ENCODE results near the gene CLDN2. TPM values are rescaled to one million over a fixed set of nuclear protein-coding genes. Genes with fewer than 3 reads are reported as not detected.

CLDN2 gene
- total RNA-seq, 4 donors from 2014 or later: 1.4 TPM; not detected in 3

DNA sequence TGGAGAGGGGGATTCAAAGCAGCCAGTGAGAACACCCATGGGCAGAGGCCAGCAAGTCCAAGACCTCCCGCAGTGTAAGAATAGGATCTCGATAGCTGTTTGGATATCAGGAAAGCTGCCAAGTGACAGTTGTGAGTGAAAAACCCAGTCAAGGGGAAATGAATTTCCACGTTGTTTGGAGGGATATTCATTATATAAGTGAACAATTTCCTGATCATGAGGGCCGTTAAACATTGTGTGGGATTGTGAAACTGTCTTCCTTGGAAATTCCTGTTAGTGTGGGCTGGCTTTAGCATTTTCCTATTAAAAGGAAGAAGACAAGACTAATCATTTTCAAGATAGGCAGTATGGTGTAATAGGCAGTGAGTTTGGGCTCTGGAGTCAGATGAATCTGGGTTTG lies 15.0 kb downstream of the CLDN2 start:
- Histone ChIP-seq H3K4me3 (no peak overlapping the region), H3K4me1 (no peaks in the 10 kb centered on the region), H3K27ac (no peak overlapping the region), H3K9me3 (no peaks in the 10 kb centered on the region), H3K27me3 (no peaks in the 10 kb centered on the region), H3K36me3 (no peaks in the 10 kb centered on the region)
- no peak for TF ChIP-seq POLR2A (IDR thresholded peaks at IDR 0.05)
- TF ChIP-seq, protein P1, sequence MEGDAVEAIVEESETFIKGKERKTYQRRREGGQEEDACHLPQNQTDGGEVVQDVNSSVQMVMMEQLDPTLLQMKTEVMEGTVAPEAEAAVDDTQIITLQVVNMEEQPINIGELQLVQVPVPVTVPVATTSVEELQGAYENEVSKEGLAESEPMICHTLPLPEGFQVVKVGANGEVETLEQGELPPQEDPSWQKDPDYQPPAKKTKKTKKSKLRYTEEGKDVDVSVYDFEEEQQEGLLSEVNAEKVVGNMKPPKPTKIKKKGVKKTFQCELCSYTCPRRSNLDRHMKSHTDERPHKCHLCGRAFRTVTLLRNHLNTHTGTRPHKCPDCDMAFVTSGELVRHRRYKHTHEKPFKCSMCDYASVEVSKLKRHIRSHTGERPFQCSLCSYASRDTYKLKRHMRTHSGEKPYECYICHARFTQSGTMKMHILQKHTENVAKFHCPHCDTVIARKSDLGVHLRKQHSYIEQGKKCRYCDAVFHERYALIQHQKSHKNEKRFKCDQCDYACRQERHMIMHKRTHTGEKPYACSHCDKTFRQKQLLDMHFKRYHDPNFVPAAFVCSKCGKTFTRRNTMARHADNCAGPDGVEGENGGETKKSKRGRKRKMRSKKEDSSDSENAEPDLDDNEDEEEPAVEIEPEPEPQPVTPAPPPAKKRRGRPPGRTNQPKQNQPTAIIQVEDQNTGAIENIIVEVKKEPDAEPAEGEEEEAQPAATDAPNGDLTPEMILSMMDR (IDR thresholded peaks at IDR 0.05): no peak
- DNase-seq: no peak
- intact Hi-C loops (cut with DNase I; ENCODE audit: low total_unique reads): no loop called here

DNA sequence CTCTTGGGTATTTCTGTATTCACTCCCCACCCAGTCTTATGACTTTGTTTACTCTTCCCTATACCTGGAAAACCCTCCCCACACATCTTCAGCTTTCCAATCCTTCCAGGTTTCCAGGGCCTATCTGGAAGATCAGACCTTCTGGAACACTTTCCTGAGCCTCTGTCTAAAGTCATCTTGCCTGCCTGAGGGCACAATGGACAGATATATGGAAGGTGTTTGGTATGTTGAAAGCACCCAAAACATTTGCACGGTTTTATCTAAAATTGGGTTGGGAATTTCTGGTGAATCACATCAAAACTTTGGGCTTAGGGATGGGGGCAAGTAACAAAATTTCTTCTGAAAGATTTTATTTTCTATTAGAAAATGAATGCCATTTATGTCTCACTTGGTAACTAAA lies 16.0 kb downstream of the CLDN2 start:
- no peaks in the 10 kb centered on the region for H3K36me3 ChIP-seq
- H3K4me3 ChIP-seq: no peak overlapping the region
- no peaks in the 10 kb centered on the region for H3K9me3 ChIP-seq
- no peaks in the 10 kb centered on the region for H3K27me3 ChIP-seq
- no peaks in the 10 kb centered on the region for H3K4me1 ChIP-seq
- DNase-seq: no peak
- no peak for TF ChIP-seq POLR2A (IDR thresholded peaks at IDR 0.05)
- TF ChIP-seq, protein P1 (IDR thresholded peaks at IDR 0.05): no peak
- H3K27ac ChIP-seq: no peak overlapping the region
- intact Hi-C loops (cut with DNase I; ENCODE audit: low total_unique reads): no loop called here

DNA sequence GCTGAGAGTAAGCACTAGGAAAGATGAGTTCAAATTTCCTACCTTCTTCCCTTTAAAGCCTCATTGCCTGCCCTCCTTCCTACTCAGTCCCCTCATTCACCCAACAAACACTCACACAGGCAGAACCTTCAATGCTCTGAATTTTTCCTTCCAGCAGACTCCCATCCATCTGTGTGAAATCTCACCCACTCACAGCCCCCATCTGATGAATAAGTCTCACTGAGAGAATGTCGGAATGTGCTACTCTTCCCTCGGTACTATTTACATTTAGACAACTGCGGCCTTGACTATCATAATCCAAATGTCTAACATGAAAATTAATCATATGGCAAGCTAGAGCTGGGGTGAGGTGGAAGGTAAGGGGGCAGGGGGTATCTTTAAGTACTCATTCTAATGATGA lies 19.4 kb downstream of the CLDN2 start:
- Histone ChIP-seq H3K4me3 (no peak overlapping the region), H3K4me1 (no peaks in the 10 kb centered on the region), H3K27ac (no peak overlapping the region), H3K9me3 (no peaks in the 10 kb centered on the region), H3K36me3 (no peaks in the 10 kb centered on the region), H3K27me3 (peaks cover 0 to 4% of the 10 kb centered on the region in 2 donors)
- TF ChIP-seq, protein P1 (IDR thresholded peaks at IDR 0.05): no peak
- no peak for TF ChIP-seq POLR2A (IDR thresholded peaks at IDR 0.05)
- no peak for DNase-seq
- intact Hi-C loops (cut with DNase I; ENCODE audit: low total_unique reads): no loop called here

DNA sequence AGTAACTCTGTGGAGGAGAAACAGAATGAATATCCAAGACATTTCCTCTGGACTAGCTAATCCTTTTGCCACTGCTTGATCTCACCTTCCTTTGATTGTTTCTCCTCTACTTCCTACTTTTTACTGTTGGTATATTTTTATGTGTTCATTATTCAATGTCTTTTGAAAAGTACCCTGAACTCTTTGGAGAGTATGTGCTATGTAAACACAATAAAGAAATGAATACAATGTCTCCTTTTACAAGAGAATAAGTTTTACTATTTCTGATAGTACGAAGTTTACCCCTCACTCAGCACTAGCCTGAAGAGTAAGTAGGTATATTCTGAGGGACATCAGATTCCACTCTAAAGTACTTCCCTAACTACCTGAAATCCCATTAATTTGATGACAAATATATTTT lies 19.9 kb downstream of the CLDN2 start:
- intact Hi-C loops (cut with DNase I; ENCODE audit: low total_unique reads): no loop called here
- peaks cover 0 to 4% of the 10 kb centered on the region in 2 donors for H3K27me3 ChIP-seq

DNA sequence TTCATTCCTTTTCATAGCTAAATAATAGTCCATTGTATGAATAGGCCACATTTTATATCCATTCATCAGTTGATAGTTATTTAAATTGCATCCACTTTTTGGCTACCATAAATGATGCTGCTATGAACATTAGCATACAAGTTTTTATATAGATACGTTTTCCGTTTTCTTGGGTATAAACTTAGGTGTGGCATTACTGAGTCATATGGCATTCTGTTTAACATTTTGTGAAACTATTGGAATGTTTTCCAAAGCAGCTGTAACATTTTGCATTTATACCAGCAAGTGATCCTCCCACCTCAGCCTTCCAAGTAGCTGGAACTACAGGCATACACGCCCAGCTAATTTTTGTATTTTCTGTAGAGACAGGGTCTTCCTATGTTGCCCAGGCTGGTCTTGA lies 26.3 kb downstream of the CLDN2 start:
- no peak for DNase-seq
- H3K4me1 ChIP-seq: no peaks in the 10 kb centered on the region
- no peaks in the 10 kb centered on the region for H3K9me3 ChIP-seq
- no peak overlapping the region for H3K27ac ChIP-seq
- no peak for TF ChIP-seq POLR2A (IDR thresholded peaks at IDR 0.05)
- TF ChIP-seq, protein P1 (IDR thresholded peaks at IDR 0.05): no peak
- H3K36me3 ChIP-seq: no peaks in the 10 kb centered on the region
- H3K4me3 ChIP-seq: no peak overlapping the region
- H3K27me3 ChIP-seq: peaks cover 0 to 13% of the 10 kb centered on the region in 2 donors
- intact Hi-C loops (cut with DNase I; ENCODE audit: low total_unique reads): no loop called here

More for the DNA sequence above, 19.9 kb downstream of the CLDN2 start:
- Histone ChIP-seq H3K36me3 (no peaks in the 10 kb centered on the region), H3K9me3 (no peaks in the 10 kb centered on the region), H3K27ac (no peak overlapping the region), H3K4me1 (no peaks in the 10 kb centered on the region), H3K4me3 (no peak overlapping the region)
- TF ChIP-seq POLR2A (IDR thresholded peaks at IDR 0.05): no peak
- TF ChIP-seq, protein P1 (IDR thresholded peaks at IDR 0.05): no peak
- no peak for DNase-seq
